Measurements from ENCODE around the gene MAP3K5. TPM values are rescaled to one million over a fixed set of nuclear protein-coding genes. Genes with fewer than 3 reads are reported as not detected.

MAP3K5 gene
- total RNA-seq, 4 donors from 2014 or later, result 16.2 to 52.7 (median 34.8) TPM

DNA sequence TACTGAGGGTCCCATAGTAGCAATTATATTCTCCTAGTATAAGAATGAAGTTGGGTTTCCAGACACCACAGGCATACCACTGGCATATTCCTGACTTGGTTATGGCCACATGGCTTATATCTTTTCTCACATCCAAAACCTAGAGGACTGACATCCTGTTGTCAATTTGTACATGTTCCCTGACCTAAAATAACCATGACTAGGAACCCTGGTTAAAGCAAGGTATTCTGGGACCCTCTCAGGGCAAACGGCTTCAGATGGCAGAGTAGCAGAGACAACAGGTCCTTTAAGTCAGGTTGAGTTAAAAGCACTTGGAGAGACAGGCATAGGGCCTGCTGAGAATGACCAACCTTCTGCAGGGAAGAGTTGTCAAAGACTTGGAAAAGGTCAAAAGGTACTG, 12.6 kb downstream of the MAP3K5 start:
- no peaks in the 10 kb centered on the region for H3K36me3 ChIP-seq
- no peaks in the 10 kb centered on the region for H3K27me3 ChIP-seq
- H3K4me3 ChIP-seq, result no peak overlapping the region
- no peak overlapping the region for H3K27ac ChIP-seq
- H3K4me1 ChIP-seq, result peaks cover 8 to 50% (median 31%) of the 10 kb centered on the region in 4 donors
- no peak for DNase-seq
- TF ChIP-seq, protein P1, sequence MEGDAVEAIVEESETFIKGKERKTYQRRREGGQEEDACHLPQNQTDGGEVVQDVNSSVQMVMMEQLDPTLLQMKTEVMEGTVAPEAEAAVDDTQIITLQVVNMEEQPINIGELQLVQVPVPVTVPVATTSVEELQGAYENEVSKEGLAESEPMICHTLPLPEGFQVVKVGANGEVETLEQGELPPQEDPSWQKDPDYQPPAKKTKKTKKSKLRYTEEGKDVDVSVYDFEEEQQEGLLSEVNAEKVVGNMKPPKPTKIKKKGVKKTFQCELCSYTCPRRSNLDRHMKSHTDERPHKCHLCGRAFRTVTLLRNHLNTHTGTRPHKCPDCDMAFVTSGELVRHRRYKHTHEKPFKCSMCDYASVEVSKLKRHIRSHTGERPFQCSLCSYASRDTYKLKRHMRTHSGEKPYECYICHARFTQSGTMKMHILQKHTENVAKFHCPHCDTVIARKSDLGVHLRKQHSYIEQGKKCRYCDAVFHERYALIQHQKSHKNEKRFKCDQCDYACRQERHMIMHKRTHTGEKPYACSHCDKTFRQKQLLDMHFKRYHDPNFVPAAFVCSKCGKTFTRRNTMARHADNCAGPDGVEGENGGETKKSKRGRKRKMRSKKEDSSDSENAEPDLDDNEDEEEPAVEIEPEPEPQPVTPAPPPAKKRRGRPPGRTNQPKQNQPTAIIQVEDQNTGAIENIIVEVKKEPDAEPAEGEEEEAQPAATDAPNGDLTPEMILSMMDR (IDR thresholded peaks at IDR 0.05), result no peak
- TF ChIP-seq POLR2AphosphoS5 (IDR thresholded peaks at IDR 0.05) (no peak), EP300 (IDR thresholded peaks at IDR 0.05; ENCODE audit: low read depth) (no peak), POLR2A (IDR thresholded peaks at IDR 0.05) (no peak)
- no peaks in the 10 kb centered on the region for H3K9me3 ChIP-seq
- intact Hi-C loops (cut with DNase I; ENCODE audit: low total_unique reads) (no loop called here), in situ Hi-C loops (cut with MboI; ENCODE audit: low pct_ligation_motif_present in 1 of 4, low pct_unique_long_range_greater_than_20kb in 1 of 4, low sequenced_read_pairs in 3 of 4) (loop anchor here in 1 of 4 donors (25.0 kb wide), 1 partner anchor 492 kb away; the partner anchor contains the start of gene BCLAF1)
- WGBS, 2 donors (ENCODE audit: low coverage in 1 of 2), result 67% methylated on average over 1 of the region's 1 CpG; no CpG with 5 or more reads in 1 of the 2 donors

DNA sequence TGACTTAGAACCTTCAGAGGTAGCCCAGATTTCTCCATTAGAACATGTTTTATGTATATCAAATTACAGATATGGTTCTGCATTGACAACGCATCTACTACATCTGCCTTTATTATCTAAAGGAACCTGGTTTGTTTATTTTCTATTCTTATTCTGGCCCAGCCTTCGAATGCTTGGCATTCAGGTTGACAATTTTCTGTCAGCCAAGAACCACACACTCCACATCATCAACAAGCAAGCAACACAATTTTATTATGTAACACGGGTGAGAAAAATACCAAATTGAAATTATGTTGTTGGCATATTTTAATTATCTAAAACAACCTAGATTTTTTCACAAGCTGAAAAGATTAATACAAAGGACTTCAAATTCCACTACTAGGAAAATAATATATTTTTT, 14.6 kb downstream of the MAP3K5 start:
- no peaks in the 10 kb centered on the region for H3K27me3 ChIP-seq
- DNase-seq, result no peak
- WGBS, 2 donors (ENCODE audit: low coverage in 1 of 2), result 77 to 88% methylated on average over 3 of the region's 3 CpGs
- no peaks in the 10 kb centered on the region for H3K36me3 ChIP-seq
- H3K4me1 ChIP-seq, result peaks cover 6 to 38% (median 17%) of the 10 kb centered on the region in 4 donors
- no peaks in the 10 kb centered on the region for H3K9me3 ChIP-seq
- in situ Hi-C loops (cut with MboI; ENCODE audit: low pct_ligation_motif_present in 1 of 4, low pct_unique_long_range_greater_than_20kb in 1 of 4, low sequenced_read_pairs in 3 of 4) (loop anchor here in 1 of 4 donors (25.0 kb wide), 1 partner anchor 490 kb away; the partner anchor contains the start of gene BCLAF1), intact Hi-C loops (cut with DNase I; ENCODE audit: low total_unique reads) (no loop called here)
- TF ChIP-seq EP300 (IDR thresholded peaks at IDR 0.05; ENCODE audit: low read depth), result no peak
- no peak overlapping the region for H3K27ac ChIP-seq
- H3K4me3 ChIP-seq, result no peak overlapping the region

DNA sequence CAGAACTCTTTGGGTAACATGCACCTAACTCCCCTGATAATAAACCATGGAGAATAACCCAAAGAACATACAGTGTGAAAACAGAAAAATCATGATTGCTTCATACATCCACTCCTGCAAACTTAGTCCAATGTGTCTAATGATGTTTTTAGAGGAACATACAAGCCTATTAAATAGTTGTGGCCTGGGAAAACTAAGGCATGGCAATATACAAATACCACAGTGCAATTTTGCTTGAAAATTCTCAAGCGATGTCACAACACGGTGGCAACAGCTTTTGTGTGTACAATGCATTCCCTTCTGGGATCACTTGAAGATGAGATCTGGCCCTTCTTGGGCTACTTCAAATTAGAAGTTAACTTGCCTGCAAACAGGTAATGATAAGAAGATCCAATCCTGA, 16.7 kb downstream of the MAP3K5 start:
- intact Hi-C loops (cut with DNase I; ENCODE audit: low total_unique reads), result no loop called here
- TF ChIP-seq POLR2A (IDR thresholded peaks at IDR 0.05) (no peak), POLR2AphosphoS5 (IDR thresholded peaks at IDR 0.05) (no peak), EP300 (IDR thresholded peaks at IDR 0.05; ENCODE audit: low read depth) (no peak)
- TF ChIP-seq, protein P1 (IDR thresholded peaks at IDR 0.05), result no peak
- H3K27ac ChIP-seq, result no peak overlapping the region
- no peak overlapping the region for H3K4me3 ChIP-seq
- H3K9me3 ChIP-seq, result no peaks in the 10 kb centered on the region
- no peak for DNase-seq
- no peaks in the 10 kb centered on the region for H3K27me3 ChIP-seq
- 72 to 90% methylated on average over 2 of the region's 2 CpGs for whole genome bisulfite sequencing, 2 donors (ENCODE audit: low coverage in 1 of 2)
- H3K4me1 ChIP-seq, result peaks cover 6 to 36% (median 13%) of the 10 kb centered on the region in 4 donors
- H3K36me3 ChIP-seq, result no peaks in the 10 kb centered on the region
- in situ Hi-C loops (cut with MboI; ENCODE audit: low pct_ligation_motif_present in 1 of 4, low pct_unique_long_range_greater_than_20kb in 1 of 4, low sequenced_read_pairs in 3 of 4), result loop anchor here in 1 of 4 donors (25.0 kb wide), 1 partner anchor 488 kb away; the partner anchor contains the start of gene BCLAF1

DNA sequence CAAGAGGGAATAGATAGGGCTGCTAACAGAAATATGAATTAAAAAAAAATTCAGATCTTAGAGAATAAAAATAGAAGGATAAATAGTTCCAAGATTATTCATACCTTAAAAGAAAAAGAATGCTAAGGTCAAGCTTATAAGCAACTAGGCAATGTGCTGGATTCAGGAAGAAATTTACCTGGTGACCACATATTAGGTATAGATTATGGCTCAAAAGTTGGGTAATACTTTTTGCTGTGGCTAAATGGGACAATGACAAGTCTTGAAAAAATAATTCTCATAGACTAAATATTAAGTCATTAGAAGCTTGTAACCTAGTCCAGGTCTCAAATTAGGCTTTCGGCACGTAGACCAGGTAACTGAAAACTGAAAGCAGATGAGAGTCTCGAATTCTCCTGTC, 17.2 kb downstream of the MAP3K5 start:
- H3K4me1 ChIP-seq, result peaks cover 6 to 31% (median 11%) of the 10 kb centered on the region in 4 donors

More for the DNA sequence above, 17.2 kb downstream of the MAP3K5 start:
- H3K27me3 ChIP-seq, result no peaks in the 10 kb centered on the region
- H3K4me3 ChIP-seq, result no peak overlapping the region
- TF ChIP-seq, protein P1 (IDR thresholded peaks at IDR 0.05), result no peak
- no peak for TF ChIP-seq POLR2AphosphoS5 (IDR thresholded peaks at IDR 0.05)
- no peak for TF ChIP-seq POLR2A (IDR thresholded peaks at IDR 0.05)
- TF ChIP-seq EP300 (IDR thresholded peaks at IDR 0.05; ENCODE audit: low read depth), result no peak
- no peaks in the 10 kb centered on the region for H3K36me3 ChIP-seq
- 85 to 96% methylated on average over 3 of the region's 3 CpGs for WGBS, 2 donors (ENCODE audit: low coverage in 1 of 2)
- no peaks in the 10 kb centered on the region for H3K9me3 ChIP-seq
- no peak for DNase-seq
- intact Hi-C loops (cut with DNase I; ENCODE audit: low total_unique reads), result no loop called here
- in situ Hi-C loops (cut with MboI; ENCODE audit: low pct_ligation_motif_present in 1 of 4, low pct_unique_long_range_greater_than_20kb in 1 of 4, low sequenced_read_pairs in 3 of 4), result loop anchor here in 1 of 4 donors (25.0 kb wide), 1 partner anchor 488 kb away; the partner anchor contains the start of gene BCLAF1
- H3K27ac ChIP-seq, result no peak overlapping the region
